ENCODE results near the gene PRIM2. TPM values are rescaled to one million over a fixed set of nuclear protein-coding genes. Genes with fewer than 3 reads are reported as not detected.

PRIM2 gene
- total and polyA plus RNA-seq, 2 of the 4 experiments (the other 2 are of a cell fraction) = 11.8 to 37.5 TPM

GRCh38 chr6:57434944-57435343, 117.5 kb downstream of the PRIM2 start:
- TF ChIP-seq FOS (IDR thresholded peaks at IDR 0.05; ENCODE audit: low read depth, low read length) (no peak), RAD21 (IDR thresholded peaks at IDR 0.05; ENCODE audit: low read length) (no peak), CHD1 (IDR thresholded peaks at IDR 0.05; ENCODE audit: low read depth, low read length) (no peak), USF2 (IDR thresholded peaks at IDR 0.05; ENCODE audit: low read depth, low read length) (no peak), MAFK (IDR thresholded peaks at IDR 0.05; ENCODE audit: low read depth, low read length) (no peak), CEBPB (IDR thresholded peaks at IDR 0.05; ENCODE audit: low read depth, low read length) (no peak), NFE2L2 (IDR thresholded peaks at IDR 0.05; ENCODE audit: low read depth, low read length) (no peak), SMC3 (IDR thresholded peaks at IDR 0.05; ENCODE audit: low read depth, low read length) (no peak), MXI1 (IDR thresholded peaks at IDR 0.05; ENCODE audit: borderline replicate concordance, low read depth, low read length) (no peak), POLR2A (IDR thresholded peaks at IDR 0.05; ENCODE audit: low read depth, low read length) (no peak), BHLHE40 (IDR thresholded peaks at IDR 0.05; ENCODE audit: low read depth, low read length) (no peak)

More at GRCh38 chr6:57434944-57435343, 117.5 kb downstream of the PRIM2 start:
- DNase-seq = no peak
- Histone ChIP-seq H3K18ac (ENCODE audit: low read depth, low read length) (peak overlapping the region; percentile 97), H3K9me1 (ENCODE audit: insufficient read depth, low read length) (peaks cover 6% of the 10 kb centered on the region), H4K5ac (ENCODE audit: low read depth, low read length) (peak overlapping the region; percentile 99), H3K79me1 (ENCODE audit: low read depth in 1 of 2, low read length in 2 of 2) (peaks cover 18 to 59% of the 10 kb centered on the region in 2 experiments), H3K4me1 (ENCODE audit: control insufficient read depth, insufficient read depth, low read length) (peaks cover 19% of the 10 kb centered on the region), H3K36me3 (ENCODE audit: control insufficient read depth, insufficient read depth, low read length) (no peaks in the 10 kb centered on the region), H2AFZ (replicated peaks; ENCODE audit: low read length, poor library complexity) (no peak overlapping the region), H2AK9ac (replicated peaks; ENCODE audit: low read depth, low read length, poor library complexity) (no peak overlapping the region), H3K27me3 (ENCODE audit: control insufficient read depth, insufficient read depth, low read length) (no peaks in the 10 kb centered on the region), H3K23ac (ENCODE audit: low read depth, low read length) (peak overlapping the region; percentile 49; the same call in 1 of the 2 replicates), H2AK5ac (ENCODE audit: low read depth, low read length) (peak overlapping the region; percentile 89), H3K9me3 (ENCODE audit: control insufficient read depth, insufficient read depth, low read length) (no peaks in the 10 kb centered on the region), H3K4me3 (ENCODE audit: insufficient read depth, low read depth, low read length) (no peak overlapping the region), H4K20me1 (ENCODE audit: insufficient read depth, low read length) (no peaks in the 10 kb centered on the region), H2BK15ac (ENCODE audit: low read depth, low read length) (peak overlapping the region; percentile 85), H3K9ac (ENCODE audit: low read depth, low read length) (peak overlapping the region; percentile 53; the same call in 1 of the 2 replicates), H2BK120ac (ENCODE audit: low read depth, low read length) (peak overlapping the region; percentile 90), H3K56ac (ENCODE audit: extremely low read depth, insufficient read depth, low read length) (peak overlapping the region; percentile 26; the same call in 1 of the 2 replicates), H4K91ac (ENCODE audit: insufficient read depth, low read depth, low read length) (peak overlapping the region; percentile 85), H3K27ac (ENCODE audit: insufficient read depth, low read length) (peak overlapping the region; percentile 89), H2BK5ac (ENCODE audit: low read depth, low read length, poor library complexity, severe bottlenecking) (peak overlapping the region; percentile 98), H4K8ac (ENCODE audit: low read depth in 2 of 2, low read length in 2 of 2) (peak overlapping the region; percentile 92 to 97), H3K4me2 (ENCODE audit: low read depth, low read length) (no peak overlapping the region), H2BK20ac (ENCODE audit: low read depth, low read length) (peak overlapping the region; percentile 87), H3K4ac (ENCODE audit: low read depth, low read length) (peak overlapping the region; percentile 78), H3K14ac (replicated peaks; ENCODE audit: low read depth, low read length) (peak overlapping the region; percentile 84)
- ChIA-PET CTCF (no interaction called here), POLR2A (ENCODE audit: unreplicated experiment) (no interaction called here)
- no TSS peak for BruUV-seq (replicated peaks)
- in situ Hi-C loops (cut with MboI; ENCODE audit: low sequenced_read_pairs) = no loop called here
- intact Hi-C loops (cut with micrococcal nuclease) = no loop called here
- no peak for ATAC-seq (ENCODE audit: low read depth)
- dilution Hi-C loops (cut with HindIII; ENCODE audit: low sequenced_read_pairs, unreplicated experiment) = no loop called here
- WGBS, 2 experiments (ENCODE audit: extremely low coverage in 2 of 2, insufficient read length in 1 of 2) = 100% methylated on average over 1 of the region's 4 CpGs; no CpG with 5 or more reads in 1 of the 2 experiments

Data from IMR-90 (cell line).